Activated T-helper 1 cell treated with anti-CD3 and anti-CD28 coated beads, Interleukin-12 subunit alpha, Interleukin-12 subunit beta, Interleukin-2, Interleukin-4 antibody, amounts not matched to agents 30 ng/mL and 10 ng/mL and 1 ng/mL, durations not matched to agents 14 hours and 24 hours and 36 hours (primary cell): ENCODE measurements around the gene C17orf67. TPM values are rescaled to one million over a fixed set of nuclear protein-coding genes. Genes with fewer than 3 reads are reported as not detected.

Experiments
- DNase-seq: peaks from one replicate; pipeline ENCODE4 v3.0.0; 2021; ENCODE audit warnings: low spot score
- H3K27ac Mint-ChIP-seq: one replicate; pipeline ENCODE4 v1.8.0; 2021; ENCODE audit warnings: mild to moderate bottlenecking, mixed read lengths
- H3K27me3 Mint-ChIP-seq: one replicate; pipeline ENCODE4 v1.8.0; 2022; ENCODE audit warnings: mild to moderate bottlenecking, moderate library complexity, mixed read lengths; ENCODE audit not compliant: insufficient read depth
- H3K36me3 Mint-ChIP-seq: one replicate; pipeline ENCODE4 v1.8.0; 2021; ENCODE audit warnings: low read depth, mixed read lengths
- H3K4me1 Mint-ChIP-seq: one replicate; pipeline ENCODE4 v1.8.0; 2021; ENCODE audit warnings: low read depth, mixed read lengths
- H3K4me3 Mint-ChIP-seq: one replicate; pipeline ENCODE4 v1.8.0; 2021; ENCODE audit warnings: mild to moderate bottlenecking, moderate library complexity, mixed read lengths
- H3K9me3 Mint-ChIP-seq: one replicate; pipeline ENCODE4 v1.8.0; 2021; ENCODE audit warnings: mixed read lengths
- intact Hi-C: fragments of 100-400 bp; cut with micrococcal nuclease; formaldehyde crosslinking; loops from one replicate; pipeline ENCODE4 v1.15.1; 2024
- total RNA-seq: library from RNA; stranded (reverse); gene quantifications from 2 replicates; pipeline ENCODE4 v1.2.3, GENCODE V29; 2022

C17orf67 gene, protein sequence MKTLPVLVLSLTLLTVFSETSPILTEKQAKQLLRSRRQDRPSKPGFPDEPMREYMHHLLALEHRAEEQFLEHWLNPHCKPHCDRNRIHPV
- 3.1 TPM in 2 replicates for total RNA-seq

- DNase-seq: peak; percentile 97
- Mint-ChIP-seq H3K4me3 (peak within 1 kb of the TSS; percentile 94), H3K27ac (peak within 1 kb of the TSS; percentile 96), H3K9me3 (no peaks in the 10 kb centered on the region), H3K27me3 (no peaks in the 10 kb centered on the region), H3K4me1 (peaks cover 65% of the 10 kb centered on the region), H3K36me3 (peaks cover 27% of the 10 kb centered on the region)
- intact Hi-C loops: loop anchor here (1.0 to 10.0 kb wide), 12 partner anchors 15 to 1412 kb away; partner anchors contain the start of genes AKAP1, COIL, MMD and MRPS23
Observed at GRCh38 chr17:56833809-56834379, at the start of gene C17orf67, which contains the start of gene DGKE. Gene C17orf67 (minus strand): TSS chr17:56833920. CDS start chr17:56815810, 18,110 bp downstream. Gene DGKE (plus strand): TSS chr17:56834151. CDS start chr17:56834796, 645 bp downstream.

DNA sequence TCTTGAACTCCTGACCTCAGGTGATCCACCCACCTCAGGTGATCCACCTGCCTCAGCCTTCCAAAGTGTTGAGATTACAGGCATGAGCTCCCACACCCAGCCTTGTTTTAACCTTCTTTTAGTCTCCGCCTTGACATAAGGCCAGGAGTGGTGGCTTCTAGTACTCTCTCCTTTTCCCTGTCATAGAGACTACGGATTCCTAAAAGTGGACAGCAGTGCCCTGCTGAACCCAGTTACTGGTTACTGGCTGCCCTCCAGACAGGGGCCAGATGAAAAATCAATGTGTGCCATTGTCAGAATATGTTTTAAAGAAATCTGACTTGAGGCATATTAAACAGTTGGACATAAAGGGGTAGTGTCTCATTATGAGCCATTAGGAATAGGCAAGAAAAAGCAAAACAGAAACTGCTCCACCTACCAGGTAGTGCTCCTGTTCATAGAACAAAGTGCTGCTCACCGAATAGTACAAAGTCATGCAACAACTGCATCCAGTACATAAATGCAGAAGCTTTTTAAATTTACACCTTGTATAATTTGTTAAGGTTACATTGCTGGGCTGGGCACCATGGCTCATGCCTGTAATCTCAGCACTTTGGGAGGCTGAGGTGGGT lies 48.1 kb upstream of the C17orf67 start:
- Mint-ChIP-seq H3K27me3 (peaks cover 4% of the 10 kb centered on the region), H3K27ac (no peak overlapping the region), H3K36me3 (peaks cover 4% of the 10 kb centered on the region), H3K9me3 (no peaks in the 10 kb centered on the region), H3K4me3 (no peak overlapping the region), H3K4me1 (peaks cover 6% of the 10 kb centered on the region)
- intact Hi-C loops: no loop called here
- no peak for DNase-seq

DNA sequence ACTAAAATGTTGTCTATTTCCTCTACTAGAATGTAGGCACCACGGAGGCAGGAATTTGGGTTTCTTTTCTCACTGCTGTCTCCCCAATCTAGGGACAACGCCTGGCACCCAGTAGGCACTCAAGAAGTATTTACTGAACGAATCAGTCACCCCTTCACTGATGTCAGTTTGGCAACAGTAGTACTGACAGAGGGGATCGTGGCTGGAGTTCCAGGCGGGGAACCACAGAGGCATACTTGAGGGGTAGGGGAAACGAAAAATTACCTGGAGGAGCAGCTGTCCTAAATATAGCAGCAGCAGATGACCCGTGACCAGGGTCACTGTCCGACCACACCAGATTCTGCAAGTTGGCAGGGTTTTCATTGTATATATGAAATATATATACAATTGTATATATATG lies 46.9 kb upstream of the C17orf67 start:
- Mint-ChIP-seq H3K9me3 (no peaks in the 10 kb centered on the region), H3K4me1 (peaks cover 6% of the 10 kb centered on the region), H3K36me3 (no peaks in the 10 kb centered on the region), H3K27ac (no peak overlapping the region), H3K4me3 (no peak overlapping the region), H3K27me3 (peaks cover 4% of the 10 kb centered on the region)
- DNase-seq: no peak
- intact Hi-C loops: no loop called here

- no peaks in the 10 kb centered on the region for H3K9me3 Mint-ChIP-seq
- H3K4me1 Mint-ChIP-seq: peaks cover 2% of the 10 kb centered on the region
- peaks cover 4% of the 10 kb centered on the region for H3K27me3 Mint-ChIP-seq
- DNase-seq: no peak
- no peak overlapping the region for H3K27ac Mint-ChIP-seq
- no peak overlapping the region for H3K4me3 Mint-ChIP-seq
- no peaks in the 10 kb centered on the region for H3K36me3 Mint-ChIP-seq
- intact Hi-C loops: no loop called here
Observed at GRCh38 chr17:56880133-56880532, 46.4 kb upstream of the C17orf67 start.

DNA sequence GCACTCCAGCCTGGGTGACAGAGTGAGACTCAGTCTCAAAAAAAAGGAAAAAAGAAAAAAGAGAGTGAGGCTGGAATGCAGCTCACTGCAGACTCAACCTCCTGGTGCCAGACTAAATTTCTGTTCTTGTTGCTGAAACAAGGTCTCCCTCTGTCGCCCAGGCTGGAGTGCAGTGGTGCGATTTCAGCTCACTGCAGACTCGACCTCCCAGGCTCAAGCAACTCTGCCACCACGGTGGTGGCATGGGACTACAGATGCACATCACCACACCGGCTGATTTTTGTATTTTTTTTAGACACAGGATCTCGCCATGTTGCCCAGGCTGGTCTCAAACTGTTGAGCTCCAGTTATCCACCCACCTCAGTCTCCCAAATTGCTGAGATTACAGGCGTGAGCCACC lies 45.6 kb upstream of the C17orf67 start:
- H3K4me1 Mint-ChIP-seq: no peaks in the 10 kb centered on the region
- H3K27me3 Mint-ChIP-seq: peaks cover 9% of the 10 kb centered on the region
- no peak overlapping the region for H3K4me3 Mint-ChIP-seq
- H3K9me3 Mint-ChIP-seq: no peaks in the 10 kb centered on the region
- no peak overlapping the region for H3K27ac Mint-ChIP-seq
- DNase-seq: no peak
- no peaks in the 10 kb centered on the region for H3K36me3 Mint-ChIP-seq
- intact Hi-C loops: no loop called here

DNA sequence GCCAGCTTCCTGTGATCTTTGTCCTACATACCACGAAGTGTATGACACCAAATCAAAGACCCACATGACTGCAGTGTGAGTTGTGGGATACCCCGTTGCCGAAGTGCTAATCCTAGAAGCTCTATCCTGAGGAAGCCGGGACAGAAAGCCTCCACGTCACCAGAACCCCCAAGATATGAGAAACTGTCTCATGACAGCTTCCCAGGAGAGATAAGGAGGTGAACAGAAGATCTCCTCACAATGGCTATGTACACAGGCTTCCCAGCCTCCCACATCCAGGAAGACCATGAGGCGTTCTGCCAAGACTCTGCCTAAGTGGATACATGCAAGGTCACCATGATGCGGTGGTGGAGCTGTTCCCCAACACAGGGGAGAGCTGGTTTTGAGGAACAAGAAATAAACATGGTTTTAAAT lies 43.1 kb upstream of the C17orf67 start:
- intact Hi-C loops: no loop called here
- no peak for DNase-seq
- H3K4me3 Mint-ChIP-seq: no peak overlapping the region
- no peak overlapping the region for H3K27ac Mint-ChIP-seq
- H3K4me1 Mint-ChIP-seq: no peaks in the 10 kb centered on the region
- peaks cover 1% of the 10 kb centered on the region for H3K36me3 Mint-ChIP-seq
- peaks cover 11% of the 10 kb centered on the region for H3K27me3 Mint-ChIP-seq
- no peaks in the 10 kb centered on the region for H3K9me3 Mint-ChIP-seq

DNA sequence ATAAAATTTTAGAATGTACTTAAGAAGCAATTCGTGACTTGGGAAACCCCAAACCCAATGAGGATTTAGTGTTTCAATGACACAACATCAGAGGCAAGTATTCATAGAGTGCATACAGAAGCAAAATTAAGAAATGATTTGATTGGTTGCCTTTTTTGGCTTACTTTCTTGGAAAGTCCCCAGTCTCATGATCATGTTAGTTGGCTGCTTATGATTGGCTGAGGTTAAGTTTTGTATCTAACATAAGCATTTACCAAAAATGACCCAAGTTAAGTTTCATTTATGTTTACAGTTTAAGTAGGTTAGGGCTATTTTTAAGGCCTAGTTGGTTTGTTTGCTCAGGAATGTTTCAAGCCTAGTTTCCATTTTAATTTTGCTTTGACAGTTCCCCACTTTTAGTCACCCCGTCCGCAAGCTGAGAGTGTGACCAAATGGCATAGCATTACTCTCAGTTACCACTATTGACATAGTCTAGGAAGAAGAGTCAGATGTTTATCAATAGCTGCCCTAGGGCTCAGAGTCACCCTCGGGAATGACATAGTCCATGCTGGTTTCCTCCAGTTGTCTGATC lies 36.4 kb upstream of the C17orf67 start:
- Mint-ChIP-seq H3K36me3 (peaks cover 12% of the 10 kb centered on the region), H3K27ac (peak overlapping the region; percentile 52), H3K27me3 (peaks cover 6% of the 10 kb centered on the region), H3K4me3 (no peak overlapping the region), H3K4me1 (peaks cover 11% of the 10 kb centered on the region), H3K9me3 (no peaks in the 10 kb centered on the region)
- DNase-seq: no peak
- intact Hi-C loops: no loop called here

DNA sequence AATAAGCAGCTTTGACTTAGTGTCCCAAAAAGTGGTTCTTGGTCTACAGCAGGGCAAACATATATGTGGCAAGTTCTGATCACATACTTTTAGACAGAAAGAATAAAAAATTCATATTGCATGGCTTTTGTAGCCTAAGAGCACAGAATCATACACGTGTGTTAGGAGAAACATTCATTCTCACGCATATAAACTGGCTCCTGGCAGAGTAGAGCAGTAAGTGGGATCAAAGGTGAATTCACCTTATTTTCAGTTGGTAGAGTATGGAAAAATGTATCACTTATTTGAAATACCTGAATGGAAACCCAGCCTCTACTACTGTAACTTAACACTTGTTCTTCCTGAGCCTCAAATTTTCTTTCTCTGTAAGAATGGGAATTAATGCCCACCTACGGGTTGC lies 35.0 kb upstream of the C17orf67 start:
- peaks cover 11% of the 10 kb centered on the region for H3K4me1 Mint-ChIP-seq
- H3K4me3 Mint-ChIP-seq: no peak overlapping the region
- peaks cover 14% of the 10 kb centered on the region for H3K36me3 Mint-ChIP-seq
- H3K27me3 Mint-ChIP-seq: no peaks in the 10 kb centered on the region
- no peak for DNase-seq
- intact Hi-C loops: no loop called here
- H3K27ac Mint-ChIP-seq: no peak overlapping the region
- H3K9me3 Mint-ChIP-seq: no peaks in the 10 kb centered on the region

- H3K4me3 Mint-ChIP-seq: no peak overlapping the region
- DNase-seq: no peak
- peaks cover 19% of the 10 kb centered on the region for H3K36me3 Mint-ChIP-seq
- intact Hi-C loops: no loop called here
- no peaks in the 10 kb centered on the region for H3K9me3 Mint-ChIP-seq
- no peaks in the 10 kb centered on the region for H3K27me3 Mint-ChIP-seq
- H3K4me1 Mint-ChIP-seq: peaks cover 11% of the 10 kb centered on the region
- peak overlapping the region; percentile 34 for H3K27ac Mint-ChIP-seq
Observed at GRCh38 chr17:56867948-56868376, 34.2 kb upstream of the C17orf67 start.

- Mint-ChIP-seq H3K9me3 (no peaks in the 10 kb centered on the region), H3K36me3 (peaks cover 26% of the 10 kb centered on the region), H3K27me3 (no peaks in the 10 kb centered on the region), H3K27ac (no peak overlapping the region), H3K4me1 (peaks cover 11% of the 10 kb centered on the region), H3K4me3 (no peak overlapping the region)
- intact Hi-C loops: no loop called here
- DNase-seq: no peak
Observed at GRCh38 chr17:56866496-56866895, 32.8 kb upstream of the C17orf67 start.

DNA sequence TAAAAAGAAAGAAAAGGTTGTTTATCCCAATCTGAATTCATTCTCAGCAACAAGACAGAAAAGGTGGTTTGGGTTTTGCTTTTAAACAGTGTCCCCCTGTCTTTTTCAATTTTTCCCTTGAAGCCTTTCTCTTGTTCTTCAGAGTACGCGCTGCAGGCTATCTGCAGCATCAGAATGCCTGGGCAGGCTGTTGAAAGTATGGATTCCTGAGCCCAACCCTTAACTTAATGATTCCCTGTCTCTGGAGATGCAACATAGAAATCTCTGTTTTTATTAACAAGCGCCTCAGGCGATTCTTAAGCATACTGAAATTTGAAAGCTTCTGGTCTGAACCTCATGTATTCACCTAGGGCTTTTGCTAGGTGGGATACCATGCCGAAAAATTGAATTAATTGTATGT lies 32.4 kb upstream of the C17orf67 start:
- Mint-ChIP-seq H3K27ac (no peak overlapping the region), H3K36me3 (peaks cover 30% of the 10 kb centered on the region), H3K27me3 (no peaks in the 10 kb centered on the region), H3K9me3 (no peaks in the 10 kb centered on the region), H3K4me3 (no peak overlapping the region), H3K4me1 (peaks cover 11% of the 10 kb centered on the region)
- DNase-seq: no peak
- intact Hi-C loops: no loop called here

DNA sequence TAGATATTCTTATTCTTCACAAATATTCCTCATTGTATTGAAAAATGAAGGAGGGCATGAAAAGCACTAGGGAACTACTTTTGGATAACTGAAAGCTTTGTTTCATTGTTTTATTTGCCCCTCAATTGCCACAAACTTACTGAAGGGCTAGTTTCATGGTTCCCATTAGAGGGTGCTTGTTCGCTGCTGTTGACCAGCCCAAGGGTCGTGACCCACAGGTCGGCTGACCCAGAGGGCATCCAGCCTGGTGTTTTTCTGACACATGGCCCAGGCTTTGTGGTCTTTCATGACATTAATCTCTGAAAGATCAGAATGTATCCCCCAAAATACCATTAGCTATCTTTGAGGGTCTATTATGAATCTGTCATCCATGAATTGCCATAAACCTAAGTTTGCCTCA lies 30.3 kb upstream of the C17orf67 start:
- peaks cover 32% of the 10 kb centered on the region for H3K36me3 Mint-ChIP-seq
- intact Hi-C loops: no loop called here
- no peaks in the 10 kb centered on the region for H3K4me1 Mint-ChIP-seq
- H3K27ac Mint-ChIP-seq: no peak overlapping the region
- H3K27me3 Mint-ChIP-seq: no peaks in the 10 kb centered on the region
- H3K4me3 Mint-ChIP-seq: no peak overlapping the region
- no peaks in the 10 kb centered on the region for H3K9me3 Mint-ChIP-seq
- DNase-seq: no peak

DNA sequence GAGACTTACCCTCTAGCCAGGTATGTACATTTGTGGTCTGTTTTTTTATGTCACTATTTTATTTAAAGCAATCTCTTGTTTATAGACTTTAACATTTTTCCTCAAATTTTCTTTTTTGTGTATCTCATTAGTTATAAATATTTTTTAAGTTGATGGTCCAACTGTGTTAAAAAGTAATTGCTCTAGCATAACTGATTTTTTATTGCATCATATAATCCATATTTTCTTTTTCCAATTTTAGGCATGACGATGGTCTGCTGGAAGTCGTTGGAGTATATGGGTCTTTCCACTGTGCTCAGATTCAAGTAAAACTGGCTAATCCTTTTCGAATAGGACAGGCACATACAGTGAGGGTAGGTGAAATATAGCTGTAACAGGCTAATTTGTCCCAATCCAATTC lies 28.2 kb upstream of the C17orf67 start:
- intact Hi-C loops: no loop called here
- H3K27me3 Mint-ChIP-seq: no peaks in the 10 kb centered on the region
- H3K4me1 Mint-ChIP-seq: no peaks in the 10 kb centered on the region
- H3K36me3 Mint-ChIP-seq: peaks cover 36% of the 10 kb centered on the region
- no peak overlapping the region for H3K4me3 Mint-ChIP-seq
- no peaks in the 10 kb centered on the region for H3K9me3 Mint-ChIP-seq
- no peak for DNase-seq
- H3K27ac Mint-ChIP-seq: no peak overlapping the region
